Measurements from ENCODE around the gene SLC35A4.

Gene SLC35A4

GRCh38 chr5:140550147-140551079 is 14.2 kb upstream of the SLC35A4 start:
- DNase-seq (ENCODE audit: low spot score): no peak
- no peak for TF ChIP-seq CTCF (IDR thresholded peaks at IDR 0.05; ENCODE audit: extremely low read depth, insufficient read depth, missing control alignments)
- in situ Hi-C loops (cut with MboI; ENCODE audit: low pct_unique_long_range_greater_than_20kb, low sequenced_read_pairs, unreplicated experiment): no loop called here

- DNase-seq (ENCODE audit: low spot score): no peak
- in situ Hi-C loops (cut with MboI; ENCODE audit: low pct_unique_long_range_greater_than_20kb, low sequenced_read_pairs, unreplicated experiment): no loop called here
- no peak for TF ChIP-seq CTCF (IDR thresholded peaks at IDR 0.05; ENCODE audit: extremely low read depth, insufficient read depth, missing control alignments)
Measured at GRCh38 chr5:140551872-140552271, 12.8 kb upstream of the SLC35A4 start.

GRCh38 chr5:140553657-140554056 is 11.0 kb upstream of the SLC35A4 start:
- in situ Hi-C loops (cut with MboI; ENCODE audit: low pct_unique_long_range_greater_than_20kb, low sequenced_read_pairs, unreplicated experiment): no loop called here

GRCh38 chr5:140554454-140554853 is 10.2 kb upstream of the SLC35A4 start:
- TF ChIP-seq CTCF (IDR thresholded peaks at IDR 0.05; ENCODE audit: extremely low read depth, insufficient read depth, missing control alignments): no peak
- in situ Hi-C loops (cut with MboI; ENCODE audit: low pct_unique_long_range_greater_than_20kb, low sequenced_read_pairs, unreplicated experiment): no loop called here
- no peak for DNase-seq (ENCODE audit: low spot score)

More at GRCh38 chr5:140553657-140554056, 11.0 kb upstream of the SLC35A4 start:
- no peak for TF ChIP-seq CTCF (IDR thresholded peaks at IDR 0.05; ENCODE audit: extremely low read depth, insufficient read depth, missing control alignments)
- DNase-seq (ENCODE audit: low spot score): no peak

GRCh38 chr5:140555747-140556312 is 8.8 kb upstream of the SLC35A4 start:
- DNase-seq (ENCODE audit: low spot score): peak; percentile 47
- TF ChIP-seq CTCF (IDR thresholded peaks at IDR 0.05; ENCODE audit: extremely low read depth, insufficient read depth, missing control alignments): no peak
- in situ Hi-C loops (cut with MboI; ENCODE audit: low pct_unique_long_range_greater_than_20kb, low sequenced_read_pairs, unreplicated experiment): no loop called here

- no peak for DNase-seq (ENCODE audit: low spot score)
- in situ Hi-C loops (cut with MboI; ENCODE audit: low pct_unique_long_range_greater_than_20kb, low sequenced_read_pairs, unreplicated experiment): no loop called here
- no peak for TF ChIP-seq CTCF (IDR thresholded peaks at IDR 0.05; ENCODE audit: extremely low read depth, insufficient read depth, missing control alignments)
Measured at GRCh38 chr5:140556438-140556837, 8.2 kb upstream of the SLC35A4 start.

Measured in GM13977 (cell line).